ENCODE results near the gene FAM120B.

Gene FAM120B

GRCh38 chr6:170445487-170445886, 138.9 kb downstream of the FAM120B start:
- DNase-seq (ENCODE audit: low spot score), result no peak

- DNase-seq (ENCODE audit: low spot score), result no peak
These were observed 139.4 kb downstream of the FAM120B start for GRCh38 chr6:170445971-170446370.

GRCh38 chr6:170446841-170447560, 140.4 kb downstream of the FAM120B start:
- DNase-seq (ENCODE audit: low spot score), result no peak

GRCh38 chr6:170447561-170447930, 141.0 kb downstream of the FAM120B start:
- DNase-seq (ENCODE audit: low spot score), result no peak

GRCh38 chr6:170448317-170448716, 141.8 kb downstream of the FAM120B start:
- no peak for DNase-seq (ENCODE audit: low spot score)

GRCh38 chr6:170448751-170449630, 142.4 kb downstream of the FAM120B start:
- no peak for DNase-seq (ENCODE audit: low spot score)

- no peak for DNase-seq (ENCODE audit: low spot score)
These were observed 143.5 kb downstream of the FAM120B start for GRCh38 chr6:170449835-170450753.

GRCh38 chr6:170450916-170451761, 144.6 kb downstream of the FAM120B start:
- DNase-seq (ENCODE audit: low spot score), result no peak

- DNase-seq (ENCODE audit: low spot score), result no peak
These were observed 145.4 kb downstream of the FAM120B start for GRCh38 chr6:170451762-170452651.

- DNase-seq (ENCODE audit: low spot score), result no peak
These were observed 146.4 kb downstream of the FAM120B start for GRCh38 chr6:170452767-170453545.

GRCh38 chr6:170453586-170454511, 147.3 kb downstream of the FAM120B start:
- DNase-seq (ENCODE audit: low spot score), result peak; percentile 20

- DNase-seq (ENCODE audit: low spot score), result no peak
These were observed 148.1 kb downstream of the FAM120B start for GRCh38 chr6:170454512-170455285.

GRCh38 chr6:170455335-170455979, 148.9 kb downstream of the FAM120B start:
- no peak for DNase-seq (ENCODE audit: low spot score)

- DNase-seq (ENCODE audit: low spot score), result no peak
These were observed 149.8 kb downstream of the FAM120B start for GRCh38 chr6:170456334-170456733.

All from SW480 (cell line).